HG02973 (cell line): Measurements from ENCODE around the gene TBC1D13.
A peak's percentile ranks its signal among the peaks of the same experiment; 100 is the strongest.
"Not testable (repeated sequence)": the region's sequence is repeated elsewhere in the genome, so short reads cannot be mapped to it uniquely, and the experiment has no call there.

Experiments used
- ATAC-seq: cut with Tn5 transposase; IDR thresholded peaks from one replicate; pipeline ENCODE4 v1.9.1; 2021; ENCODE audit warnings: moderate library complexity; ENCODE audit not compliant: unreplicated experiment

TBC1D13 gene, protein sequence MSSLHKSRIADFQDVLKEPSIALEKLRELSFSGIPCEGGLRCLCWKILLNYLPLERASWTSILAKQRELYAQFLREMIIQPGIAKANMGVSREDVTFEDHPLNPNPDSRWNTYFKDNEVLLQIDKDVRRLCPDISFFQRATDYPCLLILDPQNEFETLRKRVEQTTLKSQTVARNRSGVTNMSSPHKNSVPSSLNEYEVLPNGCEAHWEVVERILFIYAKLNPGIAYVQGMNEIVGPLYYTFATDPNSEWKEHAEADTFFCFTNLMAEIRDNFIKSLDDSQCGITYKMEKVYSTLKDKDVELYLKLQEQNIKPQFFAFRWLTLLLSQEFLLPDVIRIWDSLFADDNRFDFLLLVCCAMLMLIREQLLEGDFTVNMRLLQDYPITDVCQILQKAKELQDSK

DNA sequence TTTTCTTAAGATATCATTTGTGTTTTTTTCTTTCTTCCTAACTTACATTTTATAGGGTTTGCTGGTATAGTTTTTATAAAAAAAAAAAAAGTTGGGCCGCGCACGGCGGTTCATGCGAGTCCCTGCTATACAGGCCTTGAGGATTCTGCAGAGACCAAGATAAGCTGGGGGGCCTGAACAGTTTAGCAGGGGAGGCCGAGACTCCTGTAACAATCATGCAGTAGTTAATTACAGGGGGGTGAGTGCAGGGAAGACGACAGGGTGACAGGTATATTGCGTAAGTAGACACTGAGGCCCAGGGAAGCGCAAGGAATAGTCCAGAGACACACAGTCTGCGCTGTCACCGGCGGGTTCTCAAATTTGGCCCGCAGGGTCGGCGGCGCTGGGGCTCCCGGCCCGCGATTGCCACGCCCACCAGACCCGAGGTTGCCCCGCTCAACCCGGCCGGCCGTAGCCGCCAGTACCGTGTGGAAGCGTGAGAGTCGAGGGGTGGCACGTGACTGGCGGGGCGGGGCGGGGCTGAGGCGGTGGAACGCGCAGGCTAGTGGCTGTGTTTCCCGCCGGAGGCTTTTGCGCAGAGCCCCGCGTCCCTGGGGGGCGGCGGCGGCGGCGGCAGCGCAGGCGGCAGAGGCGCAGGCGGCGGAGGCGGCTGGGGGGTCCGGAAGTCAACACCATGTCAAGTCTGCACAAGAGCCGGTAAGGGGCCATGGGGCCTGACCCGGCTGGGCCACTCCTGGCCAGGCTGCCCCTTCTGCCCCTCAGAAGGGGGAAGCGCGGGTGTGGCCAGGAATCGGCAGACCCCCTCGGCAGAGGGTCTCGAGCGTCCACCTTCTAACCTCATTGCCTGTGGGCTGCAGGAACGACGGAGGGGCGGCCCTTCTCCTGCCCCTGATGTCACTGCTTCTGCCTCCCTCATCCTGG lies at the start of gene TBC1D13:
Gene TBC1D13, plus strand, starts transcription at position 573 of the 921 bp plus-strand sequence. Its CDS starts 101 bp downstream, at position 674.
- peak; percentile 71 for ATAC-seq

DNA sequence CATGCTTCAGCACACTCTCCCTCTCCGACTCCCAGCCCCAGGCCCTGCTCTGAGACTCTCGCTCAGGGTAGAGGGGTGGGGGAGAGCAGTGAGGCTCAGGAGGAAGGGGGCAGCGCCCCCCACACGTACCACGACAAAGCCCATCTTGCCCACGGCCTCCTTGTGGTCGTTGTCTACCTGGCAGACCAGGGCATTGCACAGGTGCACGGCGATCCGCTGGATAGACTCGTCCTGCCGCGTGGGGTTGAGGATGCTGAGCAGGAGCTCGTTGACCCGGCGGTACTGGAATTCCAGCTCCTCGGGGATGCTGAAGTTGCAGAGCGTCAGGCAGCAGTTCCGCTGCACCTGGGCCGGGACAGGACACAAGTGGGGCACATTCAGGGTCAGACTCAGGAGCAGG lies 44.7 kb upstream of the TBC1D13 start:
- no peak for ATAC-seq

DNA sequence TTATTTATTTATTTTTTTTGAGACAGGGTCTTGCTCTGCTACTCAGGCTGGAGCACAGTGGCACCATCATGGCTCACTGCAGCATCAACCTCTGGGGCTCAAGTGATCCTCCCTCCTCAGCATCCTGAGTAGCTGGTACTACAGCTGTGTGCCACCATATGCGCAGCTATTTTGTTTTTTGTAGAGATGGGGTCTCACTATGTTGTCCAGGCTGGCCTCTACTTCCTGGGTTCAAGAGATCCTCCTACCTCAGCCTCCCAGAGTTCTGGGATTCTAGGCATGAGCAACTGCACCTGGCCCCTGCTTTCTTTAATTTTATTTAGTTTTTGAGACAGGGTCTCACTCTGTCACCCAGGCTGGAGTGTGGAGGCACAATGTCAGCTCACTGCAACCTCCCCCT lies 43.6 kb upstream of the TBC1D13 start:
- ATAC-seq: no peak

DNA sequence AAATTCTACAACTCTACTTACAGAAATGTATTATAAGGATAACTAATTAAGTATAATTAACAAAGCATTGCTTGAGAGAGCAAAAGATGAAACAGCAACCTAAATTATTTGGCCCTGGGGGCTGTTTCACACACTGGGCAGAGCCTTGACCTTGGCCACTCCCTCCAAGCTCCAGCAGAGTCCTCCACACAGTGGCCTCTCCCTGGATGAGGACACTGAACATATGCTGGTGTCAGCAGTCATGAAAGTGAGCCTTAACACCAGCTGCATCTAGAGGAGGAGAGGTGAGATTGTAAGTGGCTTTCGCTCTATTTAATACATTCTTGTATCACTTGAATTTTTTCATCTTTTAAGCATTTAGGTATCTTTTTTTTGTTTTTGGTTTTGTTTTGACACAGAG lies 39.8 kb upstream of the TBC1D13 start:
- ATAC-seq: no peak

DNA sequence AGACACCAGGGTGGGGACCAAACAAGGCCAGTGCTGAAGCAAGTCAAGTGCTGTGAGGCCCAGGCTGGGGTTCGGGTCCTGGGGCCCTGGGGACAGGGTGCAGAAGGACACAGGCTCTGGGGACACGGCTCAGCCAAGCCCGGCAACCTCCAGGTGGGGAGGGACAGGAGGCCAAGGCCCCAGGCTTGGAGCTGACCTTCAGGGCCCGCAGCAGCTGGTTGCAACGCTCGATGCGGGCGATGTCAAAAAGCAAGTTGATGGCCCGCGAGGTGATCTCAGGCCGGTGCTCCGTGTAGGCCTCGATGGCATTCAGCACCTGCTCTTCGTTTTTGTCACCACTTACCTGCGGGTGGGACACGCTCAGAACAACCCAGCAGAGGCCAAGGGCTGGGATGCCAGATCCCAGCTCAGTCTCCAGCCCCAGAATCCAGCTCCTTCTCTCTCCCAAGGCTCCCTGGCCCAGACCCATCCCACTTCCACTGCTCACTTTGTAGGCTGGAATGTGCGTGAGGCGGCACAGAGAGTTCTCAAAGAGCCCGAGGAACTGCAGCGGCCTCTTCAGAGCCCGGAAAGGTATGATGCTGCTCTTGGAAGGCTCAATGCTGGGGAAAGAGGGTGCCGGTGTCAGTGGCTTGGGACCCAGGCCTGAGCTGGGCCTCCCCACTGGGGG lies 36.0 kb upstream of the TBC1D13 start:
- no peak for ATAC-seq

DNA sequence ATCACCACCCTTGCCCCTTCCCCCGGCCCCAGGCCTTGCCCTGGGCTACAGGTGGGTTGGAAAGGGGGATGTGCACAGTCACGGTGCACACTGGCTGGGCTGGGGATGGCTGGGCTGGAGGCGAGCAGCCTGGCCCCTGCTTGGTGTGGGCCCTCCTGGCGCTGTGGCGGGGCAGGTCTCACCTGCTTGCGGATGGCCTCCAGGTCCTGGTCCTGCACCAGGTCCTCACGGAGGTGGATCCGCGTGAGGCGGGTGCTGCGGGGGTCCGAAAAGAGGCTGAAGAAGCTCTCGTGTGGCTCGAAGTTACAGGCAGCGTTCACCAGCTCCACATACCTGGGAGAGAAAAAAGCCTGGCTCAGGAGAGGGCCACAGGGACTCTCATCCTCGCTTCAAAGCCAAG lies 33.4 kb upstream of the TBC1D13 start:
- no peak for ATAC-seq

DNA sequence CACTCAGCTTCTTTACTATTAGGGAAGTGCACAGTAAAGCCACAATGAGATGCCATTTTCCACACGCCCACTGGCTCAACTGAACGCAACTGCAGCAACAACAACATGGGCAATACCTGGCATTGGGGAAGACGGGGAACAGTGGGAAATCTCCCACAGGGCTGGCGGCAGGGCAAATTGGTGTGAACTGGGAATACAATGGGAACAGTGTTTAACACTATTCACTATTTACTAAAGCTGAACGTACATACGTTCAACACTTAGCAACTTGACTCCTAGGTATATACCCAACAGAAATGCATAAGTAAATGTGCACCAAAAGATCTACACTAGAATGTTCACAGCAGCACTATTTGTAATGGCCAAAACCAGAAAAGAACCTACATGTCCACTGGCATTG lies 29.5 kb upstream of the TBC1D13 start:
- no peak for ATAC-seq

DNA sequence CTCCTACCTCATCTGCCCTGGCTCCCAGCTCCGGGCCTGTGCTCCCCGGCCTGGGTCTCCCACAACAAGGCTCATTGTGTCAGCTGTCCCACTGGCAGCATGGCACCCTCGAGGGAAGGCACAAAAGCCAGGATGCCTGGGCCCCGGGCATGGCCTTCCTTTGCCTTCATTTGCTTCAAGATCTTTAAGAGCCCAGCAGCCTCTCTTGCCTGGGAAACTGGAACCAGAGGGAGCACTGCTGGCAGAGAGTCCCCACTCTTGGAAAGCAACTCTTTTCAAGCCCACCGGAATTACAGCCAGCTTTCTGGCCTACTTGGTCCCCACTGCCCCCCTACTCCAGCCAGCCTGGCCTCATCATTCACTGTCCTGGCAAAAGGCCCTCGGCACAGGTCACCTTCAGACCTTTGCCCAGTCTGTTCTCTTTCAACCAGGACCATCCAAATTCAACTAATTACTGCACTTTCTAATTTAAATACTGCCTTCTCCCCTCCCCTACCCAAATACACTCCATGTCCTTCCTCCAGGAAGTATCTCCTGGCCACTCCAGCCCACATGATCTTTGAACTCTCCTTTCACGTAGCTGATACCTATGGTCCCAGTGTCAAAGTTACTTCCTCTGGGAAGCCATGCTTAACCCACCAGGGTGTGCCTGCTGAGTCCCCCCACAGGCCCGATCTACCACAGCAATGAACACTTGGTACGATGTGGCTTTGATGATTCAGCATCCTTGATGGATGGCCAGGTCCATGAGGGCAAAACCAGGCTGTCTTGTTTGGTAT lies 24.2 kb upstream of the TBC1D13 start:
- no peak for ATAC-seq

DNA sequence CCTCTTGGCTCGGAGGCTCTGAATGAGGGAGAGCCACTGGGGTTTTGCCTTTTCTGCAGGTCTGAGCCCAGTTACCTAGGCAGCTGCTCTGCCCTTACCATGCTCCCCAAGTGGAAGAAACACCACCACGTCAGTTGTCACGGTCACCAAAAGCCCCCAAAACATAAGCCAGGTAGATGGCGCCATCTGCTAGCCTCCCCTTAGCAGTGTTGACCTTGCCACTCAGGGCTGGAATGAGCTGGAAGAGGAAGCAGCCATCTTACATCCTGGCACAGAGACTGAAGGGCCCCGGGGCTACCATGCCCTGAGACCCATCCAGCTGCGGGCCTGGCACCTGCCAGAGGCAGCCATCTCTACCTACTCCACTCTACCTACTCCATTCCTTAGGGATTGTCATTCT lies 22.7 kb upstream of the TBC1D13 start:
- ATAC-seq: no peak

DNA sequence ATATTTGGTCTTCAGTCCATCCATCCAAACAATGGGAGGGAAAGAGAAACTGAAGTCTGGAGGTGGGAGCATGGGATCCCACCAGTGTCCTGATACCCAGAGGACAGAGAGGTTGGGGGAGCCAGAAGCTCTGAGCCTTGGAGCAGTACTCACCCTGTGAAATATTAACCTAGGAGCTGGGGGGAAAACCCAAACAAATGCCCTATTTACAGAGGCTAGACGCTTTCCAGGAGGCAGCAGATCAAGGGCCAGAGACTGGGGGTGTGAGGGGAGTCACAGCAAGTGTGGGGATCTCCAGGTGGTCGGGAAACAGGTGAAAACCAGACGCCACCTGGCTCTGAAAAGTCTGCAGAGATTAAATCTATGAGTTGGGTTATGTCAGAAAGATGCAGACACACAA lies 21.6 kb upstream of the TBC1D13 start:
- ATAC-seq: no peak

DNA sequence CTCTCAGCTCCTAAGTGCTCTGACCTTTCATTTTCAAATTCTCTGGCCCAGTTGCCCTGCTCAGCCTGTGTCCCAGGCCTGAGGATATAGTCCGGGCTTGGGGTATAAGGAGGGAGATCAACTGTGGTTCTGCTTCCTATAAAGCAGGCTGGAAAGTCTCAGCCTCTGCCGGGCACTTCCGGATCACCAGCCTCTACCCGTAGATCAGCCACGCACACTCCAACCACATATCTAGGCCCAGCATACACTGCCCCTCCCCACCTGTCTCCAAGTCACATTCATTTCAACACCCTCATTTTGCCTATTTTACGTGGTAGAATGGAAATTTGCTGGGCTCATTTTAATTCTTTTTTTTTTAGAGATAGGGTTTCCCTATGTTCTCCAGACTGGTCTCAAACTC lies 18.4 kb upstream of the TBC1D13 start:
- ATAC-seq: no peak

DNA sequence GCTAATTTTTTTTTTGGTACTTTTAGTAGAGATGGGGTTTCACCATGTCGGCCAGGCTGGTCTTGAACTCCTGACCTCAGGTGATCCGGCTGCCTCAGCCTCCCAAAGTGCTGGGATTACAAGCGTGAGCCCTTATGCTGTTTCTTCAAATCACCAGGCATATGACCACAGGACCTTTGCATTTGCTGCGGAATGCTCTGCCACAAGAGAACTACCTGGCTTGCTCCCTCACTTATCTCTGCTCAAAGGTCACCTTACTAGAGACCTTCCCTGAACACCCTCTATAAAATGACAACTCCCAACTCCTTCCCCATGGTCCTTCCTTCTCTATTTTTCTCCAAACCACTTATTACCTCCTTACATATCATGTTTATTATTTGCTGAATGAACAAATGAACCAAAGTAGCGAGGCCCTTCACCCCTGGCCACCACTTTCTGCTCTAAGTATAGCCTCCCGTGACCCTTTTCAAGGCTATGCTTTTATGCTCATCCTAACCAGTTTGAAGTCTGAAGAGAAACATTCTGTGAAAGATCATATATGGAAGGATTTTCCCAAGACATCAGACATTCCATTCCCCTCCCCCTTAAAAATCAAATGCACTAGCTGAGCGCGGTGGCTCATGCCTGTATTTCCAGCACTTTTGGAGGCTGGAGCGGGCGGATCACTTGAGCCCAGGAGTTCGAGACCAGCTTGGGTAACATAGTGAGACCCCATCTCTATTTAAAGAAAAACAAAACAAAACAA lies 16.6 kb upstream of the TBC1D13 start:
- ATAC-seq: no peak

DNA sequence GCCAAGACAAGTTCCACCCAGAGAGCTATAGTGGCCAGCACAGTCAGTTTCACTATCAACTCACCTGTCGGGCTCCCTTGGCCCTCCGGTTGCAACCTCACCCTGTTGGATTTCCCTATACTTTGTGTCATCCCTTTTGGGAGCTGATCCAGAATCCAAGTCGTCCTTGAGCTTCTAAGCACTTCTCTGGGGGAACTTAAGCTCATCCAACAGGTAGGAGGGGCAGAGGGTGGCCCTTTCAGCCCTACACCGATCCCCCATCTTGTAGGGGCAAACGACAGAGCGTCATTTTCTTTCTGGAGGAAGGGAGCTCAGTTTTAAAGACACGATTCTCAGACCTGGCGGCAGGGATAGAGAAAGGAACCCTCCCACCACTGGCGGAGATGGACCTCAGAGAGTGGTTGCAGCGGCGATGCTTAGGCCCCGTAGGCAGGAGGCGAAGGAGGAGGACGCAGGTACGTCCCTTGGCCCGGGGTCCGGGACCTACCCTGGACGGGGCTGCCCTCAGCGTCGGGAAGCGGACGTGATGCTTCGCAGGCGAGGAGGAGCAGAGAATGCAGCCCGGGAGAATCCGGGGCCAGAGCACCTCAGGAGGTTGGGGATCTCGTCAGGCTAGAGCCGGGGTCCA lies 15.8 kb upstream of the TBC1D13 start:
- ATAC-seq: peak; percentile 13

DNA sequence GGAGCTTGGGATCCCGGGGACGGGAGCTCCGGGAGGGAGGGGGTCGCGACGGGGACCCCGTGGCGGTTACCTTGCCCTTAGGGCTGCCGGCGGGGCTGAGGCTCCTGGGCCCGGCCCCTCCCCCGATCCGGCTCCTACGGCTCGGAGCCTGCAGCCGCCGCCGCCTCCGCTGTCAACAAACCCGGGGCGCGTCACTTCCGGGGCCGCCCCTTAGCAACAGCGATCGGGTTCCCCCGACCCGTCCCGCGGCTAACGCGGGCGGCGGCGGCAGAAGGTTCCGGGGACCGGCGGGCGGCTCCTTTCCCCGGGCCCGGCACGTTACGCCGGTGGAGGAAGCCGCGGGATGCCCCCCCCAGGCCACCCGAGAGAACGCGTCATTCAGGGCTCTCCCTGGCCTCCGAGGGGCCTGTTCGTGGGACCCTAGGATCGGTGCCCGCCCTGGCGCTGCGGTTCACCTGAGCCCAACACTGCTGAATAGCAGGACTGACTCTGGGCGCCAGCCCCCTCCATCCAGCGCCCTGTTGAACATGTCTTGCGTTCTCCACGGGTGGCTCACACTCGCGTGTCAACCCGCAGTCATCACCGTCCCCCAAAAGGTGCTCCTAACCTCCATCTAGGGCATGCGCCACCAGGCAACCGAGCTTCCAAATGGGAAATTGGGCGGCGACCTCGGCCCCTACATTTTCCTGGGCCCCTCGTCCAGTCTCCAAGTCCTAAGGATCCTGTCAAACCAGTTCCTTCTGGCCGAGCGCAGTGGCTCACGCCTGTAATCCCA lies 15.1 kb upstream of the TBC1D13 start, which contains the start of gene ZER1:
Gene ZER1, minus strand, starts transcription at position 183 of the 775 bp plus-strand sequence. CDS start 16,362 bp downstream, outside the sequence.
- peak; percentile 85 for ATAC-seq

DNA sequence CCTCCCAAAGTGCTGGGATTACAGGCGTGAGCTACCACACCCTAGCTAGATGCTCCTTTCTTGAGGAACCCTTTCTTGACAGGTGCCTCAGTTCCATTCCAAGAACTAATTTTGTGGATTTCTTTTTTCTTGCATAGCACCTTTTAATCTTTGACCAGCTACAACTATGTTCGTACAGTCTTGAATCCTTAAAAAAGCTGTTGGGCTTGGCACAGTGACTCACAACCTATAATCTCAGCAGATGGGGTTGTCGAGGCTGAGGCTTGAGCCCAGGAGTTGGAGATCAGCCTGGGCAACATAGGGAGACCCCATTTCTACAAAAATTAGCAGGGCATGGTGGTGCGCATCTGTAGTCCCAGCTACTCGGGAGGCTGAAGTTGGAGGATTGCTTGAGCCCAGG lies 14.0 kb upstream of the TBC1D13 start:
- ATAC-seq: no peak

DNA sequence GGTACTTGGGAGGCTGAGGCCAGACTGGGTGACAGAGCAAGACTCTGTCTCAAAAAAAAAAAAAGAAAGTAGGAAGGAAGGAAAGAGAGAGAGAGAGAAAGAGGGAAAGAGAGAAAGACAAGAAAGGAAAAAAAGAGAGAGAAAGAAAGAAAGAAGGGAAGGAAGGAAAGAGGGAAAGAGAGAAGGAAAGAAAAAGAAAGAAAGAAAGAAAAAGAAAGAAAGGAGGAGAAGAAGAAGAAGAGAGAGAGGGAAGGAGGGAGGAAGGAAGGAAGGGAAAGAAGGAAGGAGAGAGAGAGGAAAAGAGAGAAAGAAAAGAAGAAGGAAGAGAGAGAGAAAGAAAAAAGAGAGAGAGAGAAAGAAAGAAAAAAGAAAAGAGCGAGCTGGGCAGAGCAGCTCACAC lies 12.2 kb upstream of the TBC1D13 start:
- ATAC-seq: no peak

DNA sequence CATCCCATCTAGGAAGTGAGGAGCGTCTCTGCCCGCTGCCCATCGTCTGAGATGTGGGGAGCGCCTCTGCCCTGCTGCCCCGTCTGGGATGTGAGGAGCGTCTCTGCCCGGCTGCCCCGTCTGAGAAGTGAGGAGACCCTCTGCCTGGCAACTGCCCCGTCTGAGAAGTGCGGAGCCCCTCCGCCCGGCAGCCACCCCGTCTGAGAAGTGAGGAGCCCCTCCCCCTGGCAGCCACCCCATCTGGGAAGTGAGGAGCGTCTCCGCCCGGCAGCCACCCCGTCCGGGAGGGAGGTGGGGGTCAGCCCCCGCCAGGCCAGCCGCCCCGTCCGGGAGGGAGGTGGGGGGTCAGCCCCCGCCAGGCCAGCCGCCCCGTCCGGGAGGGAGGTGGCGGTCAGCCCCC lies 7.0 kb upstream of the TBC1D13 start:
- ATAC-seq: not testable (repeated sequence)

DNA sequence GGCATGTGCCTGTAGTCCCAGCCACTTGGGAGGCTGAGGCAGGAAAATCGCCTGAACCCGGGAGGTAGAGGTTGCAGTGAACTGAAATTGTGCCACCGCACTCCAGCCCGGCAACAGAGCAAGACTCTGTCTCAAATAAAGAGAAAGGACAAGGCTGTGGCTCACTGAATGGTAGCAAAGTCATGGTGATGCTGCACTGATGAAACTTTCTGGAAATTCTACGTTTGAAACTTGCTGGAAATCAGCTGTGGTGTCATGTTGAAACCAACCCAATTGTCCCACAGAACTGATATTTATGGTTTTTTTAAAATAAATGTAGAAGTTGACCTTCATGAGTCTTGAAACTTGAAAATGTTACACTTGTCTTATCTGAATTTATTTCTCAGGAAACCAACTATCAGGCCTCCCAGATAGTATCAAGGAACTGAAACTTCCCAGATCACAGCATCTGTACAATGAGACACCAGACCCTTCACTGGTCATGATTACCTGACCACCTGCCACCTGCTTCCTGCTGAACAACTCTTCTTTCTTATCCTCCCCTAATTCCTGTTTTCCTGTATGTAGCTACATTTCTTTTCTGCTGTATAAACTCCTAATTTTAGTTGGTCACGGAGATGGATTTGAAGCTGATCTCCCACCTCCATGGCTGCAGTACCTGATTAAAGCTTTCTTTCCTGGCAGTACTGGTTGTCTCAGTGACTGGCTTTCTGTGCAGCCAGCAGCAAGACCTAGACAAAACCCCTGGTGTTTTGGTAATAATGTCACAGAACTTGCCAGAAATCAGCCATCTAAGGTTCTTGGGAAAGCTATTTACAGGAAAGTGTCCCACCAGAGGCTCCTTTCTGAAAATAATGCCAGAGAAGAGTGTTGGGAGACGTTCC lies 5.6 kb upstream of the TBC1D13 start:
- no peak for ATAC-seq
